ENCODE results near the gene QRSL1.

DNA sequence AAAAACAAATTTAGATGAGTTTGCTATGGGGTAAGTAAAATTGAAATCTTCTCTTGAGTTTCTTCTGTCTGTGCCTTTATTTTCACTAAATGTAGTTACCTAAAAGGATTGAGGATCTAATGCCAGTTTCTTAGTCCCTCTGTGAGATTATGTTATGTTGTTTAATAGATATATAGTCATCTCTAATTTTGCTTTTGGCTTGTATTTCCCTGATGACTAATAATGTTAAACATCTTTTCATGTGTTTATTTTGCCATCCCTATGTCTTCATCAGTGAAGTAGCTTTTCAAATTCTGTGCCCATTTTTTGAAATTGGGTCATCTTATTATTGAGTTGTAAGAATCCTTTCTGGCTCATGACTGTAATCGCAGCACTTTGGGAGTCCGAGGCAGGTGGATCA is 13.7 kb downstream of the QRSL1 start:
- TF ChIP-seq, protein P1, sequence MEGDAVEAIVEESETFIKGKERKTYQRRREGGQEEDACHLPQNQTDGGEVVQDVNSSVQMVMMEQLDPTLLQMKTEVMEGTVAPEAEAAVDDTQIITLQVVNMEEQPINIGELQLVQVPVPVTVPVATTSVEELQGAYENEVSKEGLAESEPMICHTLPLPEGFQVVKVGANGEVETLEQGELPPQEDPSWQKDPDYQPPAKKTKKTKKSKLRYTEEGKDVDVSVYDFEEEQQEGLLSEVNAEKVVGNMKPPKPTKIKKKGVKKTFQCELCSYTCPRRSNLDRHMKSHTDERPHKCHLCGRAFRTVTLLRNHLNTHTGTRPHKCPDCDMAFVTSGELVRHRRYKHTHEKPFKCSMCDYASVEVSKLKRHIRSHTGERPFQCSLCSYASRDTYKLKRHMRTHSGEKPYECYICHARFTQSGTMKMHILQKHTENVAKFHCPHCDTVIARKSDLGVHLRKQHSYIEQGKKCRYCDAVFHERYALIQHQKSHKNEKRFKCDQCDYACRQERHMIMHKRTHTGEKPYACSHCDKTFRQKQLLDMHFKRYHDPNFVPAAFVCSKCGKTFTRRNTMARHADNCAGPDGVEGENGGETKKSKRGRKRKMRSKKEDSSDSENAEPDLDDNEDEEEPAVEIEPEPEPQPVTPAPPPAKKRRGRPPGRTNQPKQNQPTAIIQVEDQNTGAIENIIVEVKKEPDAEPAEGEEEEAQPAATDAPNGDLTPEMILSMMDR (IDR thresholded peaks at IDR 0.05; ENCODE audit: insufficient read depth, low read length, poor library complexity, severe bottlenecking) = no peak
- no peak for TF ChIP-seq EZH2phosphoT487 (conservative IDR thresholded peaks at IDR 0.05; ENCODE audit: low read length)

Measured in SU-DHL-6 (cell line).